ENCODE results near the gene HIBCH.

- TF ChIP-seq EZH2phosphoT487 (IDR thresholded peaks at IDR 0.05; ENCODE audit: insufficient read depth, low read depth) (no peak), EZH2 (IDR thresholded peaks at IDR 0.05; ENCODE audit: insufficient read depth, poor library complexity, severe bottlenecking) (no peak)
Observed at GRCh38 chr2:190210471-190210870, 109.2 kb downstream of the HIBCH start.
